ENCODE results near the gene C21orf91. TPM values are rescaled to one million over a fixed set of nuclear protein-coding genes. Genes with fewer than 3 reads are reported as not detected.

Gene C21orf91
- total RNA-seq, 1 experiment from 2014 or later, result 23.7 TPM

GRCh38 chr21:17742181-17742580 is 77.0 kb downstream of the C21orf91 start:
- Histone ChIP-seq H3K4me3 (no peak overlapping the region), H3K9me3 (replicated peaks) (no peaks in the 10 kb centered on the region), H3K4me1 (peaks cover 3% of the 10 kb centered on the region; the same call in 1 of the 2 replicates), H3K27ac (no peak overlapping the region), H3K36me3 (no peaks in the 10 kb centered on the region), H3K27me3 (no peaks in the 10 kb centered on the region)
- no peak for DNase-seq

Other genes starting within 250 kb of the C21orf91 start
- 58.2 and 58.9 TPM in 2 replicates for gene BTG3, start 206.5 kb downstream of the C21orf91 start, total RNA-seq (2014; rRNA removed; shearing (Covaris generic))

Measured in SJCRH30 (cell line).